ENCODE measurements around the gene NEK11.

Gene NEK11

DNA sequence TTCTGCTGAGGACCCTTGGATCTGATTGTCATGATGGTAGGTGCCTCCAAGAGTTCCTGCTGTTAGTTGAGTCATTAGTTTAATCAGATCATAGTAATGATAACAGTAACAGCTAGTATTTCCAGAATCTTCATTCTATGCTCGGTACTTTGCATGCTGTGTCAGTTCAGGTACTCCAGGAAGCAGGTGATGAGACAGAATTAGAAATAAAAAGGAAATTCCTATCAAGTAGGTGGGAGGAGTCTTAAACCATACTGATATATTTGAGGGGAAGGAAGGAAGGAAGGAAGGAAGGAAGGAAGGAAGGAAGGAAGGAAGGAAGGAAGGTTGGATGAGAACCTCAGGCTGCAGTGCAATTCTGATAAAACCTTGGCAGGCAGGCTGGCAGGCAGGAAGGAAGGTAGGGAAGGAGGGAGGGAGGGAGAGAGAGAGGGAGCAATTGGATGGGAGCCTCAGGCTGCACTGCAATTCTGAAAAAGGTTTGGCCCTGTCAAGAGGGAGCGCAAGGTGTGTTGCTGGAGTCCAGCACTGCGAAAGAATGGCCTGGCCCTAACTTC is 206.1 kb downstream of the NEK11 start:
- no peak for DNase-seq

DNA sequence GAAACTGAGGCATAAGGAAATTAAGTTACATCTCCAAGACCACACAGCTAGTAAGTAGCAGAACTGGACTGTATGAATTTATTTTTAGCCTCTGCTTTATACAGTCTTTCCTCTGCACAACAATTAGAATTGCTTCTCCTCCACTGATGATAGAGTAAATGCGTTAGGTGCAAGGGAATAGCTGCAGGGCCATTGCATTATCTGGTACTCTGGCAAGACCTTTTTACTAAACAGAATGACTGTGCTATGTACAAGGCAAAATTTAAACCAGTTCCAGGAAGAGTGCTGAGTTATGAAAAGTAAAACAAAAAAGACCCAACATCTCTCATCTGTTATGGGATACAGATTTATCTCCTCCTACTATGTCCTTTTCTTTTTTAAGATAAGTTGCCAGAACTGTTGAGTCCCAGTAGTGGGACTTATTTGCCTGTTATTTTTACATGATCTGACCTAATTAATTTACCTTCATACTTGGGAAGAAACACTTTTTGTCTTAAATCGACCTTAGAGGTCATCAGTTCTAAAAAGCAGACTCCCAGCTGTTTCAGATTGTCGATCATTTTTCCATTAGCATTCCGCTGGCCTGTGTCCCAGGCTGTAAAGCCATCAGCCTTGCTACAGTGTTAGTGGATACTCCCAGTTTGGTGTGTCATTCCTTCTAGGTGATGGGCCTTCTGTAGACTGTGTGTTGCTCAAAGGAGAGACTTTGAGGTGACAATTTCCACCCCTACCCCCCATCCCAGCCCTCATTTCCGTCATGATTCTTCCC is 207.4 kb downstream of the NEK11 start:
- DNase-seq: no peak

DNA sequence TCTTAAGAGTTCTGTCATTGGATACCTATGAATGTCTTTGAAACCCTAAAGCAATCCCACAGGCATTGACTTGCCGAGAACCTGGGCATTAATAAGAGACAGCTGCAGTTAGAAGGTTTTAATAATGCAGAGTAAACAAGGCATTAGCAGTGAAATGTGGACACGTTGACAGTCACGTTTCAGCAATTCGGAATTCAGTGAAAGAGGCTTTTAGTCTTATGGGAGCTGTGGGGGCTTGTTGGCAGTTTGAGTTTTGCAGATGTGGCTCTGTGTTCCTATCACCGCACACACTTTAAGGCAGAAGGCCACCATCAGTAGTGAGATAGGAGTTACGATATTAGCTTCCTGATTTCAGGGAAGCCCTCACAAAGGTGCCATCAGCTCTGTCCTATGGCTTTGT is 209.7 kb downstream of the NEK11 start:
- no peak for DNase-seq

DNA sequence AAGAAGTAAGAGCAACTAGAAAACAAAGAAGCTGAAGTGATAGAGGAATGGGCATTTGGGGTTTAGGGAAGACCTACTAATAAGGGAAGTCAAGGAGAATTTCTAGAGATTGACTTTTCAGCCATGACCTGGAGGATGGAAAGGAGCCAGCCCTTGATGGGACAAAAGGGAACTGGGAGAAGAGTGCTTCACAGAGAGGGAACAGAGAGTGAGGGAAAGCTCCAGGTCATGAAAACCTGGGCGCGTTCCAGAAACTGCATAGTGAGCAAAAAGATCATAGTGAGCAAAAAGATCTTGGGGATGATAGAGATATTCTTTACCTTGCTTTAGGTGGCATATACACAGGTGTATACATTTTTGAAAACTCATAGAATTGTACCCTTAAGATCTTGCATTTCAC is 211.8 kb downstream of the NEK11 start:
- DNase-seq: no peak

DNA sequence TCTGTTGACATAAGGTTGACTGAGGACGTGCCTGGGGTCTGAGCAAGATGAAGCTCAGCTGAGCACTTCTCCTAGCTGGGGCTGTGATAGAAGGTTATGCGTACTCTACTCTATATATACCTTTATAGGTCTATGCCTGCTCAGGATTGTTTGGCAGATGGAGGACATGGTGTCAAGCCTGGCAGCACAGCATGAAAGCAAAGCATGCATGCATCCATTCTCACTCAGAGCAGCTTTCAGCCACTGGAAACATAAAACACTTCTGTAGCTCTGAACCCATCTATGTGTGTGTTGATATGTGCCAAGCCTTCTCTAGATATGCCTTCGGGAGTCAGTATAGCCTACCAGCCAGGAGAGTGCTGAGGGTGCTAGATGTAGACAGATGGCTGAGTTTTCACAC is 212.6 kb downstream of the NEK11 start:
- DNase-seq: no peak

DNA sequence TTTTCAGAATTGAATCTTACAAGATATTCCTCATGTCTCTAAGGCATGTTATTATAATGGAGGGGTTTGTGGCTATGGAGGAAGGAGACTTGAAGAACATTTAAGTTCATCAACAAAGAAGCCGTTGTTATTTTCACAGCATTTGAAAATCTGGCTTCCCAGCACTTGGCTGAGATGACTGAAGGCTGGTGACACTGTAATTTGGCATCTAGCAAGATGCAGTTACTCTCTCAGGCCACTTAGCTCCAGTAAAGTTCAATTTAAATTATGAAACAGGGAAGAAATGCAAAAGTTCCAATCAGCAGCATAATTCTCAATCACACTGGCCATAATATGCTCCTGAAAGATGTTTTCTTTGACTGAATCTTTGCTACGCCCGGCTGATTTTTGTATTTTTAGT is 215.5 kb downstream of the NEK11 start:
- no peak for DNase-seq

DNA sequence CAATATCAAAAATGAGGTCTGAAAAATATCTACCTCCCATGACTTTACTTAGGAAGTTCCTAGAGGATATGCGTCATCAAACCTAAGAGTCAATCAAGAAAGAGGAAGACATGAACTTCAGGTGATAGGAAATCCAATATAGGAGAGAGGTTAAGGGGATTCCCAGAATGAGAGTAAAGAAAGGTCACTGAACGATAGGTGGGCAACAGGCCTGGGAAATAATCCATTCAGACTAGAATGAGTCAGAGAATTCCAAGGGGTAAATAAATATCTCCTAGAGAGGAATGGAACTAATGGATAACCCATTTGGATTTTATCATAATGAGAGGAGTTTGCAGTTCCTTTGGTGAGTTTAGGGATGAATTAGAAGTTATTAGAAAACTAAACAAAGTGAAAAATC is 223.8 kb downstream of the NEK11 start:
- no peak for DNase-seq

DNA sequence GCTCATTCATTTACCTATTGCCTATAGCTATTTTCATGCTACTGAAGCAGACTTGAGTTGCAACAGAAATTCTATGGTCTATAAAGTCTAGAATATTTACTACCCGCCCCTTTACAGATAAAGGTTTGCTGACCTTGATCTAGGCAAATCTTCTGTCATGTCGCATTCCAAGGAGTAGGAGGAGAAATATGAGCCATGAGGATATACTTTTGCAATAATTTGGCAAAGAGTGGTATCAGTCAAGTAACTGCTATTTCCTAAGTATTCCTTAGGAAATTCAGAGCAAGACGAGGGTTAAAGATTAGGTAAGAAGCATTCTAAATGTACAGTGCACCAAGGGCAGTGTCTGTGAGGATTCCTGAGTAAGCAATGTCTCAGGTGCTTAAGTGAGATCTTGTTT is 233.8 kb downstream of the NEK11 start:
- DNase-seq: no peak

DNA sequence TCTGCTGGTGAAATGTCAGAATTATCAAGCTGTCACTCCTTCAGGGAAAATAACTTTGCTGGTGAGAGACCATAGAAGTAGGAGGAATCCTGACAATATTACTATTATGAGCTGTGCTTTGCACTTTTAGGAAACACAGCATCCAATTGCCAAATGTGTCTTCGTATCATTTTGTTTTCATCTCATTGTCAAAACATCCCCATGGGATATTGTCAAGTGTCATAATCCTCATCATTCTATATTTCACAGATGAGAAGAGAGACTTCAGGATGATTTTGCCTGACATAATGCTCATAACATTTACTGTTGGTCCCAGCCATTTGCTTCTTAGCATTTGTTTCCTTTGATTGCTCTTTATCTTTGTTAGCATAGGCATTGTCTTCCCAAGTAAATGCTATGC is 234.4 kb downstream of the NEK11 start:
- no peak for DNase-seq

DNA sequence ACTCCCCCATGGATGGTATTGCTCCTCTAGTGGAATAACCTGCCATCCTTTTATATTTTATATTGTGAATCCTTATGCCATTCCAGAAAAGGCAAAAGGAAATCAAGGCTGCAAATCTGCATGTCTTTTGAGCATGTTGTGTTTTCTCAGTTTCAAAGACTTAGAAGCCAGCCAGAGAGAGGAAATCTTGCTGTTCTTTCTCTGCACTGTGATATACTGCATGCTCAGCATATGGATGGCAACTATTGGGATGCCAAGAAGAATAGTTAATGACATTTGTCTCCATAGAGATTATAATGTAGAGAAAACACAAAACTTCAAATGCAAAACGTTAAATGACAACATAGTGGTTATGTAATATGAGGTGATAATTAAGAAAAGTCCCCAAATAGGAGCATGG is 248.9 kb downstream of the NEK11 start:
- DNase-seq: no peak

DNA sequence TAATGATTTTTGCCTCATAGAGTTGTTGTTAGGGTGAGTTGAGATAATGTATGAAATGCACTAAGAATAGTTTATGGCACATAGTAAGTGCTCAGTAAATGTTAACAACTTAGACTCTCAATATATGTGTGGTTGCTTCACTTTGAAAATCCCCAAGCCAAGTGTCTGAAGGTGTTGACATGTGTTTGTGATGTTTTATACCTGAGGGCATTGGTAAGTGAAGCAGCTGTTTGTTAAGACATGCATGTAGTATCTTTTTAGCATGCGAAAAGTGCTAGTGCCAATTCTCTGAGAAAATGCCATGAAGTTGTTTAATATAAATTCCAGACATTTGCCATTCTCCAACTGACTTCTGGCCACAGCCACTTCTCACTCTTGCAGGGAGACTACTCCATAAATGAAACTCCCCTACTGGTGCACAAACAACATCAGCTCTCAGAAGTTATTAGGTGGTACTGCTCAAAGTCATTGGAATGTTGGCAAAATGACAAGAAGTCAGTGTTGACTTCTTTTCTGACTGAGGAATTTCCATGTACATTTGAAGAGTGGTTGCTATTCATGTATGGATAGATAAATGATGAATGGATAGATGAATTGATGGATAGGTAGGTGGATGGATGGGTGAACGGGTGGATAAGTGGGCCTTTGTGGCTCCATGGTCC is 251.3 kb downstream of the NEK11 start:
- DNase-seq: no peak

DNA sequence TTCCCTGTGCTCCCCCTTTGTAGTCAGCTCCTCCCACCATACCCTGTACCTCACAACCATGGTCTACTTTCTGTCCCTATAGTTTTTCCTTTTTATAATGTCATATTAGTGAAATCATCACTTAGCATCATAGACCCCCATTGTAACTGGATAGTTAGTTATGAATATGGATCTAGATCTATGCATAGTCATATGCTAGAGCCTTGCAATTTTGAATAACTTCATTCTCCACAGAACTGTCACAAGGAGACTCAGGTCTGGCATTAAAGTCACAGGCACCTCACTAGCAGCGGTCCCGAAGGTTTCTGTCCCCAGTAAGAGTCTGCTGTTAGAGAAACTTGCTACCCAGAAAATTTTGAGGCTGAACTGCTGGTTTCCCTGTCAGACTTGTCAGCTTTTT is 252.9 kb downstream of the NEK11 start:
- DNase-seq: no peak

DNA sequence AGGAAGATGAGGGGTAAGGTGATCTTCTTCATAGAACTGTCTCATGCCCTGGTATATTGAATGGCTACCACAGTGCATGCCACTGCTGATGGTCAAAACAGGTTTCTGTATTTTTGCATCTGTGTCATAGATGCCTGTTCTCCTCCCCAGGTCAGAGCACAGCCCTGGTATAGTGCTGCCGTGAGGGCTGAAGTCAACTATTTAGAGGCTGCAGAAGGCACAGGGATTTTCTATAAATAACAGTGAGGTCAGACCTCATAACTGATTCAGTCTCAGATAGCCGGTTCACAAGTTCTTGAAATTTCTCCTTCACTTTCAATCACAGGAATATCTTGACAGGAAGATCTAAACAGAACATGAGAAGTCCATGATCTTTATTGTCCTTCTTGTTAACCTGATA is 255.7 kb downstream of the NEK11 start:
- DNase-seq: no peak

DNA sequence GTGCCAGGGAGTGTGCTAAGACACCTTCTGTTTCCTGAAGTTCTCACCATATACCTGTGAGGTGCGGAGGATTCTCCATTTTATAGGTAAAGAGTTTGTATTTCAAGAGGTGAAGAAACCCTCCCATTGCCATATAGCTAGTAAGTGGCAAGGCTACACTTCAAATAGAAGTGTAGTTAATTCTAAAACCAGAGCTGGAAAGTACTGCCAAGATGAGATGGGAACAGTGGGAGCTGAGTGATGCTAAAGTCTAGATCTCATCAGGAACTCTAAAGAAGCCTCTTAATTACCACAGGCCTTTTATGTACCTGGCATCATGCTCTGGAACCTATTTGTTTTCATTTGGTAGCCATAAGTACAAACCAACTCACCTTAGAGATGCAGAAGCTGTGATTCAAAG is 256.3 kb downstream of the NEK11 start:
- DNase-seq: no peak

DNA sequence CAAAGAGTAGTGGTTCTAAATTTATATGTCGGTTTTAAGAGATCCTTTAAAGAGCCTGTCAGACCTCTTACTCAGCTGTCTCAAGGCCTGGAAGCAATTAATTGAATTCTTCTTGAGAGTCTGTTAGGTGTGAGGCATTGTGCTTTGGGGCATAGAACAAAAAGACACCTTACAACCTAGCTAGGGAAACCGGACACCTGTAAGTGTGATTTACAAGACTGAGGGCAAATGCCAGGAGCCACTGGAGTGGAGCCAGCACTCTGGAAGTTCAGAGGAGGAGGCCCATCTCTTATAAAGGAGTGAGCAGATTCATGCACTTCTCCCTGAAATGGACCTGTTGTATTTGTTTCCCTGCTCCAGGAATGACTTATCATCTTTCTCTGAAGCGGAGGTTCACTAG is 257.2 kb downstream of the NEK11 start:
- DNase-seq: no peak

DNA sequence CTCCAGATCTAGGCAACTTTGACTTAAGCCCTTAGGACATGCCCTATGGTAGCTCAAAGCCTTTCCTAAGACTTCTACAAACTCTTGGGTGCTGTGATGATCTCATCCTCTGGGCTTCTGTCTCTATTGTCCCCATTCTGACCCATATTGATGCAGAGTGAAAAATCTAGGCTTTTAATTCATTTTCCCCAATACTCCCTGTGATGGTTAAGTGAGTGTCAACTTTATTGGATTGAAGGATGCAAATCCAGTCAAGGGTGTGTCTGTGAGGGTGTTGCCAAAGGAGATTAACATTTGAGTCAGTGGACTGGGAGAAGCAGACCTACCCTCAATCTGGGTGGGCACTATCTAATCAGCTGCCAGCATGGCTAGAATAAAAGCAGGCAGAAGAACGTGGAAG is 257.6 kb downstream of the NEK11 start:
- no peak for DNase-seq

DNA sequence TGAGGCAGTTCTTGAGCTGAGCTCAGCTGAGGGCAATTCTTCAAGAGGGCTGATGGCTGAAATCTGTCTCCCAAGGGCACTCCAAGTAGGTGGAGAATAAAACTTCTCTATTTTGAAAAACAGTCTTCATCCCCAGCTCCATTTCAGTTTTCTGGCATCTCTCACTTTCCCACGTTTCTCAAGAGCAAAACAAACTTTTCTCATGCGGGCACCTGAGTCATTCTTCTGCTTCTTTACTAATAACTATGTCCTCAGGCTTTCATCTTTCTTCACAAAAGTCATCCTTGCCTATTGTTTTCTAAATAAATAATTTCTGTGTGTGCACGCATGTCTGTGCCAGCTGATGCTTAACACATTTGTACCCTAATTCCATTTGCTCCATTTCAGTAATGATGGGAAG is 258.8 kb downstream of the NEK11 start:
- DNase-seq: no peak

DNA sequence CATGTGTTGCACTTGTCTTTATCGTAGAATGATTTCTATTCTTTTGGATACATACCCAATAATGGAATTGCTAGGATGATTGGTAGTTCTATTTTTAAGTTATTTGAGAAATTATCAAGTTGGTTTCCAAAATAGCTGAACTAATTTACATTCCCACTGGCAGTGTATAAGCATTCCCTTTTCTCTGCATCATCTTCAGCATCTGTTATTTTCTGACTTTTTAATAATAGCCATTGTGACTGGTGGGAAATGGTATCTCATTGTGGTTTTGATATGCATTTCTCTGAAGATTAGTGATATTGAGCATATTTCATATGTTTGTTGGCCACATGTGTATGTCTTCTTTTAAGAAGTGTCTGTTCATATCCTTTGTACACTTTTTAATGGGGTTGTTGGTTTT is 273.2 kb downstream of the NEK11 start:
- no peak for DNase-seq

DNA sequence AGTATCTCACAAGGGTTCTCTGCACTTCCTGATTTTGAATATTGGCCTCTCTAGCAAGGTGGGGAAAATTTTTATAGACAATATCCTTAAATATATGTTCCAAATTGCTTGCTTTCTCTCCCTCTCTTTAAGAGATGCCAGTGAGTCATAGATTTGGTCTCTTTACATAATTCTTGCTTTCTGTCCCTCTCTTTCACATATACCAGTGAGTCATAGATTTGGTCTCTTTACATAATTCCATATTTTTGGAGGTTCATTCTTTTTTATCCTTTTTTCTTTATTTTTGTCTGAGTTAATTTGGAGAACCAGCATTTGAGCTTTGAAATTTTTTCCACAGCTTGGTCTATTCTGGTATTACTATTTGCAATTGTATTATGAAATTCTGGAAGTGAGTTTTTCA is 277.2 kb downstream of the NEK11 start:
- no peak for DNase-seq

DNA sequence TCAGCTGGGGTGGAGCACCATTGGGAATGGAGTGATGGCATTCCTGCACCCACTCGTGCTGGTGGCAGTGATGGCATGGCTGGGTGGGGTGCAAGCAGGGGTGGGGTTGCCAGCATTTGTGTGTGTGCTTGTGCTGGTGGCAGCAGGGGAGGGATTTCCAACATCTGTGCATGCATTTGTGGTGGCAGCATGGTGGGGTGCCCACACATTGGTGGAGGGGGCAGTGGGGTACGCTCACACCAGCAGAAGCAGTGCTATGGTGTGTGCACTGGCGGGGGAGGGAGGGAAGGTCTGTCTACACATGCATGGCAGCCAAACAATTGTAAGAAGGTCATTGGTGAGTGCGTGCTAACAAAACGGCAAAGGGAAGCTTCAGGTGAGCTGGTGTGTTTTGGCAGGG is 278.2 kb downstream of the NEK11 start:
- DNase-seq: no peak

DNA sequence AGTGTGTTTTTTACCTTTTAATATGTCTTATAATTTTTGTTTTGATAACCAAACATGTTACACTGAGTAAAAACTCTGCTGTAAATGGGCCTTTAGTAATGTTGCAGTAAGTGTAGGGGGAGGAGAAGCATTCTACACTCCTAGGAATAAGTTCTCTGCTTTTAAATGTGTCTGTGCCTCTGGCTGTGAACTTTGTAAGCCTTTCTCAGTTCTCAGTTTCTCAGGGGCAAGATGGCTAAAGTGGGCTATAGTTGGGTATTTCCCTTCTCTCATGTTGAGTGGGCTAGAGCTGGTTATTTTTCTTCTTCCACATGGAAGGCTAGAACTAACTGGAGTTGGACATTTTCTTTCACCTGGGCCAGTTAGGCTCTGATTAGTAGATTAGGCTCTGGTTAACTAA is 279.6 kb downstream of the NEK11 start:
- no peak for DNase-seq

DNA sequence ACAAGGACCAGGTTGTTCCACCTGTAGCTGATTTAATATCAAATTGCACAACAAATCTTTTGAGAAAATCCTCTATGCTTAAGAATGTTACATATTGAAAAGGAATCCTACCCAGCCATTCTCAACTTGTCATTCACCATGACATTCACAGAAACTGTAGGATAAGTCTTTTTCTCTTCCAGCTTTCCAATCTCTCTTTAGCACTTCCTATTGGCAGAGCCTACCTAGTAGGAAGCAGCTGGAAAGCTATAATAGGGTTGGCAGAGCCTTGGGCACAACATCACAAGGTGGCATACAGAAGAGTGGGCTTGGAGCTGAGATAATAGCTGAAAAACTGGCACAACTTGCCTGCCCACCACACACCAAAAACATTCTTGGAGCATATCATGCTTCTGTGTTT is 287.6 kb downstream of the NEK11 start:
- no peak for DNase-seq

DNA sequence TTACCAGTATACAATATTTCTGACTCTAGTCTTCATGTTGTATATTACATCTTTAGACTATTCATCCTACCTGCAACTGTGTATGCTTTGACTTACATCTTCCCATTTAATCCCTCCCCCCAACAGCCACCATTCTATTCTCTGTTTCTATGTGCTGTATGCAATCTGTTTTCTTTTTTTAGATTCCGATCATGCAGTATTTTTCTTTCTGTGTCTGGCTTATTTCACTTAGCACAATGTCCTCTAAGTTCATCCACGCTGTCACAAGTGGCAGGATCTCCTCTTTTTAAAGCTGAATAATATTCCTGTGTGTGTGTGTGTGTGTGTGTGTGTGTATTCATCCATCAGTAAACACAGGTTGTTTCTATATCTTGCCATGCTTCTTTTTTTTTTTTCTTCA is 288.5 kb downstream of the NEK11 start:
- DNase-seq: no peak

DNA sequence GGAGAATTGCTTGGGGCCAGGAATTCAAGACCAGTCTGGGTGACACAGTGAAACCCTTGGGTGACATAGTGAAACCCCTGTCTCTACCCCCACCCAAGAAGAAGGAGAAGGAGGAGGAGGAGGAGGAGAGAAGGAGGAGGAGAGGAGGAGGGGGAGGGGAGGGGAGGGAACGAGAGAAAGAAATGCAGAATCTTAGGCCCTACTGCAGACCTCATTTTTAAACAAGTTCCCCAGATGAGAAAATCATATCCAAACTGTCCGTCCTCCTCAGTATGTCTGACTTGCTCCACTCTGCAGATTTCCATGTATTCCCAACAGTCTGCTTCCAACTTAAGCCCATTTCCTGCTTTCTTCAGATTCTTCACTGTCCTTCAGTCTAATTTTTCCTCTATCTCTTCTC is 291.0 kb downstream of the NEK11 start:
- no peak for DNase-seq

DNA sequence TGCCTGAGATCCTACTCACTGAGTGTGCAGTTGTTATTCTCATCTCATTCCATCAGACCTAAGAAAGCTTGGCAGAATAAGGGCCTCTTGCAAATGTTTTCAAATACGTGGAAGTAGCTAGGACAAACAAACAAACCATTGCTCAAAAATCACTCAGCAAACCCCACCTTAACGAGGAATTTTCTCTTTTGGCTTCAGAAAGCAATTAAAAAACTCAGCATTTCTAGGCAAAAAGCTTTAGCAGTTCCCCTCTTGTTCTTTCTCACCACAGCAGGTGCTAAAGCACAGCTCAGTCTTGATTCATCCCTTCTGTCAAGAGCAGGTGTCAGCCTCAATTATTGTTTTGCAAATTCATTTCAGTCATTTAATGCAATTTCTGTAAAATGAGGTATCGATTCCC is 296.3 kb downstream of the NEK11 start:
- DNase-seq: no peak

Data from NCI-H2107 (cell line).